Heart left ventricle (tissue), 16 donors: Measurements from ENCODE around the gene CLDN1. TPM values are rescaled to one million over a fixed set of nuclear protein-coding genes. Genes with fewer than 3 reads are reported as not detected.

Experiments
- ATAC-seq, 4 donors: fragments of 200-7000 bp; cut with Tn5 transposase; one replicate each; pipeline ENCODE4 v1.9.1; 2020 to 2022; ENCODE audit warnings: moderate library complexity in 4 of 4, mild to moderate bottlenecking in 3 of 4, moderate number of reproducible peaks in 1 of 4
- DNase-seq, 5 donors: peaks; one replicate each; pipeline ENCODE4 v3.0.0-alpha.2; 2020
- H3K27ac ChIP-seq, 12 donors: fragments of 200-600 bp; sonication (generic) in 4 of 12; one replicate each; pipeline versions ENCODE4 v1.5.0 to v1.8.0; 2016 to 2022; ENCODE audit warnings: mild to moderate bottlenecking in 2 of 12
- H3K27me3 ChIP-seq, 9 donors: fragments of 200-600 bp; sonication (generic) in 2 of 9; one replicate each; pipeline versions ENCODE4 v1.5.1 to v1.8.0; 2016 to 2022; ENCODE audit warnings: mild to moderate bottlenecking in 3 of 9
- H3K36me3 ChIP-seq, 9 donors: fragments of 200-600 bp; sonication (generic) in 2 of 9; one replicate each; pipeline versions ENCODE4 v1.5.0 to v1.8.0; 2018 to 2022; ENCODE audit warnings: mild to moderate bottlenecking in 2 of 9
- H3K4me1 ChIP-seq, 12 donors: fragments of 200-600 bp; sonication (generic) in 4 of 12; one replicate each; pipeline versions ENCODE4 v1.5.0 to v1.8.0; 2016 to 2022; ENCODE audit warnings: mild to moderate bottlenecking in 3 of 12
- H3K4me3 ChIP-seq, 12 donors: fragments of 200-600 bp; sonication (generic) in 4 of 12; one replicate each; pipeline versions ENCODE4 v1.5.0 to v1.8.0; 2017 to 2022; ENCODE audit warnings: mild to moderate bottlenecking in 9 of 12, moderate library complexity in 4 of 12
- H3K9me3 ChIP-seq, 12 donors: fragments of 200-600 bp; sonication (generic) in 4 of 12; one replicate each; pipeline versions ENCODE4 v1.5.0 to v1.8.0; 2016 to 2022; ENCODE audit warnings: mild to moderate bottlenecking in 1 of 12
- CTCF ChIP-seq, 12 donors: fragments of 200-600 bp; sonication (generic) in 4 of 12; IDR thresholded peaks; one replicate each; pipeline versions ENCODE4 v1.5.0 to v1.8.0; 2018 to 2022; ENCODE audit warnings: antibody characterized with exemption in 12 of 12, mild to moderate bottlenecking in 5 of 12
- POLR2A ChIP-seq, 2 donors: fragments of 450-650 bp; IDR thresholded peaks; one replicate each; pipeline ENCODE4 v1.6.1; 2017; ENCODE audit warnings: antibody characterized with exemption in 2 of 2, mild to moderate bottlenecking in 2 of 2, moderate library complexity in 2 of 2
- WGBS, 4 donors: extraction: QIAGEN DNeasy Blood & Tissue Kit in 2 of 4; methylation state at CpG; one replicate each; pipeline versions ENCODE4 v1.1.5 to v1.1.7; 2013 to 2018; 5-methylcytosine and 5-hydroxymethylcytosine counted together
- intact Hi-C, 10 donors: fragments of 100-400 bp; cut with DNase I; formaldehyde crosslinking; loops; one replicate each; pipeline versions ENCODE4 v1.11.1 to v1.14.2; 2022
- polyA plus RNA-seq, 2 donors: library from polyadenylated mRNA; stranded (reverse); fragments of 200-250 nt; gene quantifications; one replicate each; pipeline ENCODE4 v1.2.3, GENCODE V29; 2013
- total RNA-seq, 9 donors: library from RNA; depleted of rRNA in 2 of 9; stranded (reverse); fragments of >200 nt in 2 of 9; fragmentation: NEBNext Ultra II Directional in 3 of 9; extraction: Animal tissue kit (Norgen Biotek cat#: 25700) in 3 of 9; gene quantifications; one replicate each; pipeline versions ENCODE4 v1.1.0 to v1.2.4, GENCODE V29; 2016 to 2023
- donor health status: ischemic (EF 13 %, LVEDD 7.1; RV severe dilation, severe dysfunction).
- donor health status: healthy with polysubstance abuse.
- donor health status: DM: no; HTN: yes; CAD: no.
- donor health status: DM: no; HTN: no; CAD: no.
- donor health status: ischemic (EF 25% LVEDD 6.9; RV normal size, moderate dysfunction).
- donor health status: ischemic (EF 25% LVEDD 5.7; RV mildly dilated, moderate dysfunction).
- donor health status: healthy.
- donor health status: DM: yes; HTN: yes; CAD: no.
- donor health status: ischemic (EF 35%, LVEDD 5.7; RV mildly dilated, moderate dysfunction).
- donor health status: nonischemic (EF 11% LVEDD 7.7; RV severe dilation, severe dysfunction).
- donor health status: DM: yes; HTN: yes; CAD: no.
- donor health status: PGD.
- donor health status: ischemic (EF 29% LVEDD 5.4; RV normal size, mild dysfunction).
- donor health status: nonischemic (EF 23%, LVEDD 6.1; RV moderate dilation, normal function).

CLDN1 gene
- total and polyA plus RNA-seq, 11 donors = 0.11 to 45.0 (median 0.26) TPM; not detected in 3

- TF ChIP-seq POLR2A (IDR thresholded peaks at IDR 0.05) (no peak), CTCF (IDR thresholded peaks at IDR 0.05) (no peak)
- intact Hi-C loops = no loop called here
- no peaks in the 10 kb centered on the region for H3K27me3 ChIP-seq
- no peak overlapping the region for H3K4me3 ChIP-seq
- no peak for ATAC-seq
- no peak for DNase-seq
- H3K27ac ChIP-seq = no peak overlapping the region
- H3K36me3 ChIP-seq = no peaks in the 10 kb centered on the region
- no peaks in the 10 kb centered on the region for H3K4me1 ChIP-seq
- no peaks in the 10 kb centered on the region for H3K9me3 ChIP-seq
These were observed 46.6 kb upstream of the CLDN1 start for GRCh38 chr3:190368881-190369280.

- intact Hi-C loops = no loop called here
- 43 to 75% (median 65%) methylated on average over 2 of the region's 2 CpGs for WGBS, 4 donors
- DNase-seq = no peak
- H3K9me3 ChIP-seq = no peaks in the 10 kb centered on the region
- TF ChIP-seq POLR2A (IDR thresholded peaks at IDR 0.05) = no peak
- no peak for TF ChIP-seq CTCF (IDR thresholded peaks at IDR 0.05)
- no peak overlapping the region for H3K27ac ChIP-seq
- H3K27me3 ChIP-seq = no peaks in the 10 kb centered on the region
- H3K4me3 ChIP-seq = no peak overlapping the region
- no peaks in the 10 kb centered on the region for H3K4me1 ChIP-seq
- no peak for ATAC-seq
- no peaks in the 10 kb centered on the region for H3K36me3 ChIP-seq
These were observed 43.9 kb upstream of the CLDN1 start for GRCh38 chr3:190366133-190366532.

DNA sequence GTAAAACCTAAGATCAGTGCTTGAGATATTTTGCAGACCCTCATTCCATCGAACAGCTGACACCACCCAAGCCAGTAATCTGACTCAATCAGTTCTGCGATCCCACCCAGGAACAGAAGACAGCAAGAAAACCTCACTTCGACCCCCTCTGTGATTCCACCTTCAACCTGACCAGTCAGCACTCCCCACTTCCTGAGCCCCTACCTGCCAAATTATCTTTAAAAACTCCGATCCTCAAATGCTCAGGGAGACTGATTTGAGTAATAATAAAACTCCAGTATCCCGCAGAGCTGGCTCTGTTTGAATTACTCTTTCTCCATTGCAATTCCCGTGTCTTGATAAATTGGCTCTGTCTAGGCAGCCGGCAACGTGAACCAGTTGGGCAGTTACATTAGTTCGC, 40.0 kb upstream of the CLDN1 start:
- H3K27ac ChIP-seq = no peak overlapping the region
- intact Hi-C loops = no loop called here
- 72 to 83% (median 77%) methylated on average over 9 of the region's 9 CpGs for WGBS, 4 donors
- H3K9me3 ChIP-seq = no peaks in the 10 kb centered on the region
- no peaks in the 10 kb centered on the region for H3K36me3 ChIP-seq
- TF ChIP-seq POLR2A (IDR thresholded peaks at IDR 0.05) = no peak
- TF ChIP-seq CTCF (IDR thresholded peaks at IDR 0.05) = no peak
- no peak for DNase-seq
- ATAC-seq = no peak
- H3K4me1 ChIP-seq = no peaks in the 10 kb centered on the region
- H3K27me3 ChIP-seq = no peaks in the 10 kb centered on the region
- H3K4me3 ChIP-seq = no peak overlapping the region

DNA sequence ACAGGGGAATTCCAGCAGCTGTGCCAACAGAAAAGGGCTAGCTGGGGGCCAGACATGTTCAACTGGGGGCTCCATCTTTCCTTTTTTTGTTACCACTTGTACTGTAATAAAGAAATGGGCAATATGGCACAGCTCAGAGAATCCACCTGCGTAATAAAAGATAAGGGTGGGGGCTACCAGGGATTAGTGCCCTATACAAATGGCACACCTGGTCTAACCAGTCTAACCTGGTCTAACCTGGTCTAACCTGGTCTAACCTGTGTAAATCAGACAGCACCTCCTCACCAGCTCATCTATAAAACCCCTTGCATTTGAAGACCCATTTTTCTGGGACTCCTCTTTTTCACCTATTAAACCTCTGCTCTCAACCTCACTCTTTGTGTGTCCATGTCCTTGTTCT, 39.5 kb upstream of the CLDN1 start:
- Histone ChIP-seq H3K9me3 (no peaks in the 10 kb centered on the region), H3K4me3 (no peak overlapping the region), H3K36me3 (no peaks in the 10 kb centered on the region), H3K27ac (no peak overlapping the region), H3K4me1 (no peaks in the 10 kb centered on the region), H3K27me3 (no peaks in the 10 kb centered on the region)
- WGBS, 4 donors = 86 to 100% (median 94%) methylated on average over 1 of the region's 1 CpG
- TF ChIP-seq CTCF (IDR thresholded peaks at IDR 0.05) (no peak), POLR2A (IDR thresholded peaks at IDR 0.05) (no peak)
- ATAC-seq (no peak), DNase-seq (no peak)
- intact Hi-C loops = no loop called here
